NCI-H2107 treated with DMSO at 0.1 percent for 48 hours (cell line): ENCODE data around the gene TIAM1.

Experiments
- DNase-seq: peaks from one replicate; lab custom pipeline; 2025; ENCODE audit not compliant: unreplicated experiment; lab: John Stamatoyannopoulos, UW

TIAM1 gene

GRCh38 chr21:31331231-31331630, 12.8 kb downstream of the TIAM1 start:
- DNase-seq, result no peak

DNA sequence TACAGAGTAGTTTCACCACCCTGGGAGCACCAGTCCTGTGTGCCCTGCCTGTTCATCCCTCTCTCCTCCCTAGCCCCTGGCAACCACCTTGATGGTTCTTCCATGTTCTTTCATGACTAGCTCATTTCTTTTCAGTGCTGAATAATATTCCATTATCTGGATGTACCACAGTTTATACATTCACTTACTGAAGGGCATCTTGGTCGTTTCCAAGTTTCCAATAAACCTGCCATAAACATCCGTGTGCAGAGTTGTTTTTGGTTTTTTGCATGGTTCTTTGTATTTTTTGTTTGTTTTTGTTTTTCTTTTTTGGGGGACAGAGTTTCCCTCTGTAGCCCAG, 13.9 kb downstream of the TIAM1 start:
- DNase-seq, result no peak

- DNase-seq, result no peak
Measured at GRCh38 chr21:31329456-31330143, 14.5 kb downstream of the TIAM1 start.

GRCh38 chr21:31326522-31327242, 17.4 kb downstream of the TIAM1 start:
- no peak for DNase-seq

DNA sequence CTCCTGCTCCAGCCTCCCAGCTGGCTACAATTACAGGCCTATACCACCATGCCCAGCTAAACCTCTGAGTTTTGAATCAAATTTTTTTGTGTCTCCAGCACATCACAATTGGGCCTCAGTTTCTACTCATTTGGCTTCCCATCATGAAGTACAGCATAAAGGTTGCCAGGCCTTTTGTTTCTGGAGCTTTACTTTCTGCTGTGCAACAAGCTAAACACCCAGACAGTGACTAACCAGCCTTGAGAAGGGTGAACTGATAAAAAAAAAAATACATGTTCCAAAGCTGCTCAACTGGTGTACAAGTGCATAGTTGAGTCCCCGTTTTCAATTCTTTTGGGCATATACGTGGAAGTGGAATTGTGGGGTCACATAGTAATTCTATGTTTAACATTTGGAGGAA, 25.1 kb downstream of the TIAM1 start:
- no peak for DNase-seq

- DNase-seq, result no peak
Measured at GRCh38 chr21:31317688-31318087, 26.4 kb downstream of the TIAM1 start.

DNA sequence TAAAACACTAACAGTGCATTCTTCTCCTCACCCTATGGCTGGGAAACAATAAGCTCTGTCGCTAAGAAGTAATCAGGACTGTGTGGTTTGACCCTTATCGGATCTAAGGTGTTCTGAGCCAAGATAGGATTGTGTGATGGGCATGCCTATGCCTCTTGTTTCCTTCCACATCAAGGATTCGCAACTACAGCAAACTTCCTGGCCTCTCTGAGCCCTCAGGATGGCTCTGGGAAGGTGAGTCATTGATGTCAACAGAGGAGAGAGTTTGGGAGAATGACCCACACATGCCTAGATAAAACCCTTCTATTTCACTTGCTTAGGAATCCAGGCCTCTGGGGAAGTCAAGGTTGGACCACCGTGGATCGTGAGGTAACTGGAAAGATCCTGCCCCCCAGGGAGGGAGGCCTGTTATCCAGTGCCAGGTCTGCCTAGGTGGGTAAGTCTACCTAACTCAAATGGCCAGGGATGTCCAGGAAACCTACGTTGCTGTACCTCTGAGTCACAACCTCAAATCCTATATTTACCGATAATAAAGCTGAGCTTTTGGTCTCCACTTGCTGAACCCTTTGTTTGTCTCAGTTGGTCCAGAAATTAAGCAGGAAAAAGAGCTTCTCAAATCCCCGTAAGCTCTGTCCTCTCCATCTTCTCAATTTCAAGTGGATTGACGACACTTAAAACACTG, 27.4 kb downstream of the TIAM1 start:
- no peak for DNase-seq

DNA sequence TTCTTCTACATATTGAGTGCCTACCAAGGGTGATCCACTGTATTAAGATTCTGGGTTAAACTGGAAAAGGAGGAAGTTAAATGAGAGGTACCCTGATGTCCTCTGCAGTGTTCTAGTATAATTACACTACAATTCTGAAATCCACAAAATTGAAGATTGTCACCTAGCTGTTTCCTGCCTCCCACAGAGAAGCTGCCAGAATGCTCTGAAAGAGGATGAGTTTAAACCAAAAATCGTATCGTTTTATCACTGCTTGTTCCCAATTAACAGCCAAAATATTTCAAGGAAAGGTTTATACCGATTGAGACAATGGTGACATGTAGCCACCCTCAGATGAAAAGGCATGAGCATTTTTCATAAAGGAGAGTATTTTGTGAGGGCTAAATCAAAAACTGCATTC, 28.0 kb downstream of the TIAM1 start:
- DNase-seq, result no peak

GRCh38 chr21:31310750-31311149, 33.3 kb downstream of the TIAM1 start:
- peak; percentile 83 for DNase-seq

DNA sequence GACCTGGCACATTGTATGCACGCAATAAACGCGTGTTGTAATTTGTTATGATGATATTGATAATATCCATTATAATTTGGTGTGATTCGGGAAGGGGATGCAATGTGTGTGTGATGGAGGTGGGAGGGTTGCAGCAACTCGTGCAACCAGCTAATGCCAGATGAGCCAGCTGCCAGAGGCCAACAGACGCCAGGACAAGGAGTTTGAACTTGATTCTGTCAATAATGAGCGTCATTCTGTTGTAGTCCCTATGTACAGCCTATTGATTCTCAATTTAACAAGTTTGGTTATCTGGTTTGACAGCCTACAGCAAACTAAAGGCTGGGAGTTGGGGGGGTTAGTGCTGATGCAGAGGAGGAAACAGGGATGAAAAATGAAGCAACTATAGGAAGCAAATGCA, 35.5 kb downstream of the TIAM1 start:
- no peak for DNase-seq

DNA sequence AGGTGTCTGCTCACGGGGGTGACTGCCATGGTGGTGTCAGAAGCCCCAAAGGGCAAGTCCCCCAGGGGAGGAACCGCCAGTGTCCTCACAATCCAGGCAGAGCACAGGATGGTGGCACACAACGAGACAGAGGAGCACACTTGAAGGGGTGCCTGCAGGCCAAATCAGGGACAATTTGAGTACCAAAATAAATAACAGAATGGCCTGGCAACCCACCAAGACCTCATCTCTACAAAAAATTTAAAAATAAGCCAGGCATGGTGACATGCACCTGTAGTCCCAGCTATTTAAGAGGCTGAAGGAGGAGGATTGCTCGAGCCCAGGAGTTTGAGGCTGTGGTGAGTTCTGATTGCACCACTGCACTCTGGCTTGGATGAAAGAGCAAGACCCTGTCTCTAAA, 38.2 kb downstream of the TIAM1 start:
- no peak for DNase-seq

DNA sequence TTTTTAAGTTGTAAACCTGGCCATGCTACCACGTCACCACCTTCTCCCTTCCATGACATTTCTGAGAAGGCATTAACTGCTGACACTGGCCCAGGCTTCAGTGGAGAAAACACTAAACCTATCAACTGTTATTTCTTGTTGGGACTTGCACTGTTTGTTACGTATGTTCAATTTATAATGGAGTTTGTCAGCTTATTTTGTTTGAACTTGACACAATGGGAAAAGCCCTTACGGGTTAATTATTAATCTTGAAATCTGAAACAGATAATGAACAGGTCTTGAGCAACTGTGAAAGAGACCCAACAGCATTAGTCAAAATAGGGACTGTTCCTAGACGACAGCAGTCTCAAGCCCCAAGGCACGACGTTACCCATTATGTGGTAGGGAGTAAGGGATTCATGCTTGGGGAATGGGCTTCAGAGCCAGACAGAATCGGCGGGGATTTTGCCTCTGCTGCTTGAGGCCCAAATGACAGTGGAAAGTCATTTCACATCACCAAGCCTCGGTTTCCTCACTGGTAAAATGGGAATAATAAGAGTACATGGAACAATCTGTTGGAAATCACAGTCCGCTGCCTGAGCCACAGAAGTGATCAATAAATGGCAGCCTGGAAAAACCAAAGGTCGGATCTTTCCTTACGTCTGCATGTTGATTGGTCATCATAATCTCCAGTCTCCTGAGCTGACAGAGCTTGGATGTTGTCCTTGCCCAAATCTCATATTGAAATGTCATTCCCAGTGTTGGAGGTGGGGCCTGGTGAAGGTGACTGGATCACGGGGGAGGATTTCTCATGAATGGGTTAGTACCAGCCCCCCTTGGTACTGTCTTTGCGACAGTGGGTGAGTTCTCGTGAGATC, 44.5 kb downstream of the TIAM1 start:
- DNase-seq, result no peak

DNA sequence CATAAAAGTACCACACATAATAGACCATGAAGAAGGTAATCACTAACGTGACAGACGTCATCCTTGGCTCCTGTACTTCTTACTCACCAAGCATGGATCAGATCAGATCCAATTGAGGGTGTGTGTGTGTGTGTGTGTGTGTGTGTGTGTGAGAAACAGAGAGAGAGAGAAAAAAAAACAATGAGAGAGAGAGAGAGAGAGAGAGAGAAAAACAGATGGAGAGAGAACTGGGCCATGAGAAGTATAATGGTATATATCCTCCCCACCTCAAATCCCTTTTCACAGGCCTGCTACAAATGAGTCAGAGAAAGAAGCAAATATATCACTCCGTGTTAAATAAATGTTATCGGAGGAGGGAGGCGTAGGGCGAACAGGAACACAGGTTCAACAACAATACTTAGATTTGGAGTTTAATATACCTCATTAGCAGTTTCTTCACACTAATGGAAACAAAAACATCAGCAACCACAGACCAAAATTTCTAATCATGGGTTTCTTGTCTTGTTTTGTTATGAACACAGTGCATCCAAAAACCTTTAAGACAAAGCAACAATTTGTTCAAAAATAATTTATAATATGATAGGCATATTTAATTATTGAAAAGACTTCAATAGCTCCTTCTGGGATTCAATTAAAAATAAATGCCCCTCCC, 45.3 kb downstream of the TIAM1 start:
- DNase-seq, result no peak

- no peak for DNase-seq
Measured at GRCh38 chr21:31297806-31298205, 46.3 kb downstream of the TIAM1 start.

- no peak for DNase-seq
Measured at GRCh38 chr21:31295676-31296075, 48.4 kb downstream of the TIAM1 start.

DNA sequence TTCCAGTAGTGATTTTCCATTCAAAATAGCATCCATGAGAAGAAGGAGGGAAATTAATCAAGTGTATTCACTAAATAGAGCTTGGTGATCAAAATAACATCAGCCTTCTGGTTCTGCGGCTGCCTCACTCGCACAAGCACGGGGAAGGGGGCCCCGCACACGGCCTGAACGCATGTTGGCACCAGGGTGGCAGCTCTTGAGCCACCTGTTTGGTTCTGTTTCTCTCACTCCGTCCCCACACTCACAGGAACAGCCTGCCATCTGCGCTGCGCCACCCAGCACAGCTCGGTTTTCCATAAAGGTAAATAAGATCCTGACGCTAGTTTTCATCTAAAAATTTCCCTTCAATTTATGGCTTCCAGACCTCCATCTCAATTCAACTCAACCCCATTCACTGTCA, 49.4 kb downstream of the TIAM1 start:
- DNase-seq, result no peak

DNA sequence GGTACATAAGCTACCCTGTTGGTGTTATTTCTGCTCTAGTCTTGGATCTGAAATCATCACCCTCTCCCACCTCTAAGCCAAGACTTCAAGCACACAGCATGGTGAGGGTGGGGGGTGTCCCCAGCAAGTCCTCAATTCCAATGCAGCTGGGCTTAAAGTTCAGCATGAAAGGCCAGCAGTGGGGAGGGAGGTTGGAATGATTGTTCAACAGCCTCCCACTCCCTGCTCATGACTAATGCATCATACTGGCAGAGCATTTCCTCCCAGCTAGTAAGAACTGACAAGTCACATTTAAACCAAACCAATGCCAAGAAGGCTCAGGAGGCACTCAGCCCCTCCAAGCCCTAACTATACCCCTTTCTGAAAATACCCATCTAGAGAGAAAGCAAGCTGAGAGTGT, 50.1 kb downstream of the TIAM1 start:
- DNase-seq, result no peak

- DNase-seq, result no peak
Measured at GRCh38 chr21:31290765-31291164, 53.3 kb downstream of the TIAM1 start.

GRCh38 chr21:31289702-31290101, 54.4 kb downstream of the TIAM1 start:
- no peak for DNase-seq

DNA sequence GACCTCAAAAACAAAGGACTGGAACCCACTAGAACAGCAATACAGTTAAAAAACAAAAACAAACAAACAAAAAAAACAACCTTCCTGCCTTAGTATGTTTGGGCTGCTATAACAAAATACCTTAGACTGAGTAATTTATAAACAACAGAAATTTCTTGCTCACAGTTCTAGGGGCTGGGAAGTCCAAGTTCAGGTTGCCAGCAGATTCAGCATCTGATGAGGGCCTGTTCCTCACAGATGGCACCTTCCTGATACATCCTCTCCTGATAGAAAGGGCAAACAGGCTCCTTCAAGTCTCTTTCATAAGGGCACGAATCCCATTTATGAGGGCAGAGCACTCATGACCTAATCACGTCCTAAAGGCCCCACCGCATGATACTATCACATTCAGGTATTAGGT, 55.9 kb downstream of the TIAM1 start:
- no peak for DNase-seq

- no peak for DNase-seq
Measured at GRCh38 chr21:31287201-31287600, 56.9 kb downstream of the TIAM1 start.
